WTC11 (cell line): Measurements from ENCODE around the gene SORCS1. TPM values are rescaled to one million over a fixed set of nuclear protein-coding genes. Genes with fewer than 3 reads are reported as not detected.

Experiments
- ATAC-seq: fragments of 200-7000 bp; cut with Tn5 transposase; 2 replicates; pipeline ENCODE4 v1.10.0; 2021; ENCODE audit warnings: mild to moderate bottlenecking, moderate library complexity
- CTCF ChIA-PET: fragments of 300-600 bp; sonication (Branson Sonifier 250); formaldehyde crosslinking; loops from one replicate; lab custom pipeline; 2021; ENCODE audit warnings: antibody characterized with exemption; lab: Charles Lee
- POLR2A ChIA-PET: fragments of 350-600 bp; sonication (Branson Sonifier 250); formaldehyde crosslinking; loops from one replicate; lab custom pipeline; 2021; ENCODE audit warnings: antibody characterized with exemption; lab: Charles Lee
- DNase-seq: peaks from one replicate; pipeline ENCODE4 v3.0.0; 2021; ENCODE audit warnings: low spot score
- H3K27ac Mint-ChIP-seq: 2 replicates; pipeline ENCODE4 v1.8.0; 2021; ENCODE audit warnings: mixed read lengths
- H3K27me3 Mint-ChIP-seq: 2 replicates; pipeline ENCODE4 v1.8.0; 2021; ENCODE audit warnings: low read depth, mild to moderate bottlenecking, moderate library complexity, mixed read lengths
- H3K36me3 Mint-ChIP-seq: 2 replicates; pipeline ENCODE4 v1.8.0; 2021; ENCODE audit warnings: mixed read lengths
- H3K4me1 Mint-ChIP-seq: 2 replicates; pipeline ENCODE4 v1.8.0; 2022; ENCODE audit warnings: mixed read lengths
- H3K4me3 Mint-ChIP-seq: 2 replicates; pipeline ENCODE4 v1.8.0; 2021; ENCODE audit warnings: mild to moderate bottlenecking, moderate library complexity, mixed read lengths
- H3K9me3 Mint-ChIP-seq: 2 replicates; pipeline ENCODE4 v1.8.0; 2021; ENCODE audit warnings: mixed read lengths
- AFF4 ChIP-seq: sonication (generic); formaldehyde crosslinking; IDR thresholded peaks from 2 replicates; pipeline ENCODE4 v1.8.1; 2023; ENCODE audit warnings: mild to moderate bottlenecking, missing genetic modification reagents, borderline replicate concordance
- ARID4B ChIP-seq: sonication (generic); formaldehyde crosslinking; IDR thresholded peaks from 2 replicates; pipeline ENCODE4 v1.8.0; 2023; ENCODE audit warnings: missing genetic modification reagents, mild to moderate bottlenecking, borderline replicate concordance
- CBFB ChIP-seq: sonication (generic); formaldehyde crosslinking; IDR thresholded peaks from 2 replicates; pipeline ENCODE4 v1.8.1; 2022; ENCODE audit warnings: mild to moderate bottlenecking, low read depth, missing genetic modification reagents
- CREB1 ChIP-seq: sonication (generic); formaldehyde crosslinking; IDR thresholded peaks from 2 replicates; pipeline ENCODE4 v1.8.0; 2023; ENCODE audit warnings: mild to moderate bottlenecking, missing genetic modification reagents
- ESRRA ChIP-seq: sonication (generic); formaldehyde crosslinking; IDR thresholded peaks from 2 replicates; pipeline ENCODE4 v1.8.1; 2022; ENCODE audit warnings: mild to moderate bottlenecking, missing genetic modification reagents, borderline replicate concordance
- ETV6 ChIP-seq: sonication (generic); formaldehyde crosslinking; IDR thresholded peaks from 2 replicates; pipeline ENCODE4 v1.8.1; 2022; ENCODE audit warnings: mild to moderate bottlenecking, missing genetic modification reagents
- GABPB1 ChIP-seq: sonication (generic); formaldehyde crosslinking; IDR thresholded peaks from 2 replicates; pipeline ENCODE4 v1.8.1; 2023; ENCODE audit warnings: mild to moderate bottlenecking, missing genetic modification reagents
- NFYB ChIP-seq: sonication (generic); formaldehyde crosslinking; conservative IDR thresholded peaks from 2 replicates; pipeline ENCODE4 v1.8.0; 2022; ENCODE audit warnings: low read depth, missing genetic modification reagents
- NR2C2 ChIP-seq: sonication (generic); formaldehyde crosslinking; IDR thresholded peaks from 2 replicates; pipeline ENCODE4 v1.8.0; 2022; ENCODE audit warnings: mild to moderate bottlenecking, missing genetic modification reagents
- OVOL2 ChIP-seq: fragments of 250-450 bp; sonication (Bioruptor Pico); IDR thresholded peaks from 2 replicates; pipeline ENCODE4 v1.9.0; 2021; ENCODE audit warnings: mild to moderate bottlenecking, borderline replicate concordance
- PREB ChIP-seq: sonication (generic); formaldehyde crosslinking; IDR thresholded peaks from 2 replicates; pipeline ENCODE4 v1.8.1; 2022; ENCODE audit warnings: mild to moderate bottlenecking, missing genetic modification reagents, moderate library complexity, borderline replicate concordance
- RELA ChIP-seq: sonication (generic); formaldehyde crosslinking; IDR thresholded peaks from 2 replicates; pipeline ENCODE4 v1.8.1; 2022; ENCODE audit warnings: missing genetic modification reagents, mild to moderate bottlenecking, borderline replicate concordance
- SP1 ChIP-seq: sonication (generic); formaldehyde crosslinking; conservative IDR thresholded peaks from 2 replicates; pipeline ENCODE4 v1.8.1; 2022; ENCODE audit warnings: missing genetic modification reagents
- TEAD4 ChIP-seq: sonication (generic); formaldehyde crosslinking; IDR thresholded peaks from 2 replicates; pipeline ENCODE4 v1.8.0; 2022; ENCODE audit warnings: mild to moderate bottlenecking, missing genetic modification reagents
- TP53 ChIP-seq: sonication (generic); formaldehyde crosslinking; IDR thresholded peaks from 2 replicates; pipeline ENCODE4 v1.8.1; 2023; ENCODE audit warnings: mild to moderate bottlenecking, missing genetic modification reagents
- ZBTB21 ChIP-seq: sonication (generic); formaldehyde crosslinking; IDR thresholded peaks from 2 replicates; pipeline ENCODE4 v1.8.1; 2023; ENCODE audit warnings: mild to moderate bottlenecking, missing genetic modification reagents, borderline replicate concordance
- ZNF423 ChIP-seq: fragments of 250-450 bp; sonication (Bioruptor Pico); IDR thresholded peaks from 2 replicates; pipeline ENCODE4 v2.1.2; 2022; ENCODE audit warnings: mild to moderate bottlenecking, moderate library complexity
- ZNF425 ChIP-seq: fragments of 250-450 bp; sonication (Bioruptor Pico); conservative IDR thresholded peaks from 2 replicates; pipeline ENCODE4 v1.9.0; 2021; ENCODE audit warnings: mild to moderate bottlenecking
- total RNA-seq: library from RNA; stranded (reverse); gene quantifications from 3 replicates; pipeline ENCODE4 v1.2.3, GENCODE V29; 2021

The SORCS1 gene
- total RNA-seq, 1 experiment from 2014 or later = 3.3 TPM

- TF ChIP-seq ARID4B (CRISPR knock-in tag) = no peak
- TF ChIP-seq NR2C2 = no peak
- no peak for TF ChIP-seq ZNF423 (CRISPR knock-in tag)
- no peak for TF ChIP-seq ZNF425 (CRISPR knock-in tag)
- no peak for TF ChIP-seq GABPB1 (CRISPR knock-in tag)
- TF ChIP-seq ZBTB21 (CRISPR knock-in tag) = no peak
Observed at GRCh38 chr10:106764360-106764759, 400.1 kb downstream of the SORCS1 start (continued).

GRCh38 chr10:106761906-106762305 is 402.6 kb downstream of the SORCS1 start:
- ATAC-seq = no peak
- no peak overlapping the region for H3K4me3 Mint-ChIP-seq
- peaks cover 9% of the 10 kb centered on the region for H3K4me1 Mint-ChIP-seq
- H3K9me3 Mint-ChIP-seq = peaks cover under 1% of the 10 kb centered on the region; the same call in 1 of the 2 replicates
- no peaks in the 10 kb centered on the region for H3K27me3 Mint-ChIP-seq
- H3K36me3 Mint-ChIP-seq = no peaks in the 10 kb centered on the region
- DNase-seq = no peak
- ChIA-PET POLR2A (no interaction called here), CTCF (no interaction called here)
- no peak overlapping the region for H3K27ac Mint-ChIP-seq
- TF ChIP-seq SP1 (CRISPR knock-in tag) (no peak), ETV6 (CRISPR knock-in tag) (no peak), TEAD4 (CRISPR knock-in tag) (no peak), ESRRA (CRISPR knock-in tag) (no peak), RELA (CRISPR knock-in tag) (no peak), CREB1 (CRISPR knock-in tag) (no peak), TP53 (no peak), OVOL2 (no peak), NFYB (CRISPR knock-in tag) (no peak), PREB (CRISPR knock-in tag) (no peak), ARID4B (CRISPR knock-in tag) (no peak), AFF4 (CRISPR knock-in tag) (no peak), CBFB (no peak)
